ENCODE results near the gene ARHGAP18.

The ARHGAP18 gene

GRCh38 chr6:129638055-129638684 lies 71.8 kb downstream of the ARHGAP18 start:
- no peak for DNase-seq

DNA sequence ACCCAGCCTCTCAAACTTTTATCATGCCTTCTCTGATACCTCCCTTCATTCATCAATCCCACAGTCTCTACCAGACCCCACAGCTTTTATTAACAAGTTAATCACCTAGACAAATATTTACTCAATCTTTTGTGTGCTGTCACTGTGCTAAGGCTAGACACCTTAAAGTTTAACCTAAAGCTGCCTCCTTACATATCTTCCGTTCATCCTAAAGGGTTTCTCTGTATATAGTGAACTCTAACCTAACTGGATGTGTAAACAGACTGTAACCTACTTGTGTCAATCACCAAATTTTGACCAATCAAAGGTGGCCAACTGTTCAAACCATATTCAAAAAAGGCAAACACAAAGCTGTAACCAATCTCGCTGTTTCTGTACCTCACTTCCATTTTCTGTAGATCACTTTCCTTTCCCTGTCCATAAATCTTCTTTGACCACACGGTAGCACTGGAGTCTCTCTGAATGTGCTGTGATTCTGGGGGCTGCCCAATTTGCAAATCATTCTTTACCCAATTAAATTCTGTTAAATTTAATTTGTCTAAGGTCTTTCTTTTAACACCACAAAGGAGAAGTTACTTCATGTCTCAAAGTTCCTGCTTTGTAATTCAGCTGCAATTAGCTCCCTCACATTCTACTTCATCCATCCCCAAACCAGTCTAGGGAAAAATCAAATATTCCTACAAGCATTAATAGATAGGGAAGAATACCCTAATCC lies 72.5 kb downstream of the ARHGAP18 start:
- DNase-seq, result no peak

- no peak for DNase-seq
Observed at GRCh38 chr6:129635396-129636130, 74.4 kb downstream of the ARHGAP18 start.

GRCh38 chr6:129634411-129635230 lies 75.4 kb downstream of the ARHGAP18 start:
- DNase-seq, result no peak

GRCh38 chr6:129633529-129633928 lies 76.4 kb downstream of the ARHGAP18 start:
- no peak for DNase-seq

DNA sequence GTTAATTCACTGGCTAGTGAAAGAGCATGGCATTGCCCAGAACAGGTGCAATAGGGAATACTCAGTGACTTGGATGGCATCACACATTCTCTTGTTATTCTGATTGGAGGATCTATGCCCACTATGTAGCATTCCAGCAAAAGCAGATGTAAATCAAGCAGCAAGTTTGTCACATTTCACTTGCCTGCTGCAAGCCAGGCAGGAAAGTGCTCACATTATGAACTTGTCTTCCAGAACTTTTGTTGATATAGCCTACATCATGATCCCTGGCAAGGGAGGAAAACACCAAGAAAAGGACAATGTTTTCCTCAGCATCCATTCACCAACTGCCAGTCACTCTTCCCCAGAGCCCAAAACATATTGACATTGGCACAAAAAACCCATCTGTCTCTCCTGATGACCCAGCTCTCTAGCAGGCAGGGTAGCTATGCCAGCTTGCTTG lies 77.8 kb downstream of the ARHGAP18 start:
- DNase-seq, result no peak

DNA sequence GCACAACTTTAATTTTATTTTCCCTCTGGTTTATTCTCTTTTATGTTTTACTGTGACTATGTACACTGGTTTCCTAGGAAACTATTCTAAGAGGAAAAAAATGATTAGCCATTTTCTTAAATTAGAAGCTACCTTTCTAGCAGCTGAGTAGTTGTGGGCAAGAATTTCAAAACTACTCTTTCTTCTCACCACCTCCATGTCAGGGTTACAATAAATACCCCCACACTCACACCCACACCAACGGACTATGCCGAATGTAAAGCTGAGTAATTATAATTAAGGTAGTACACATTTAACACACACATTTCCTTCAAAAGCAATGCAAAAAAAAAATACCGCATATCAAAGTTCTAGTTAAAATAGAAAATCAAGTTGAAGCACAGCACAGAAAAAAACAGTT lies 78.9 kb downstream of the ARHGAP18 start:
- no peak for DNase-seq

DNA sequence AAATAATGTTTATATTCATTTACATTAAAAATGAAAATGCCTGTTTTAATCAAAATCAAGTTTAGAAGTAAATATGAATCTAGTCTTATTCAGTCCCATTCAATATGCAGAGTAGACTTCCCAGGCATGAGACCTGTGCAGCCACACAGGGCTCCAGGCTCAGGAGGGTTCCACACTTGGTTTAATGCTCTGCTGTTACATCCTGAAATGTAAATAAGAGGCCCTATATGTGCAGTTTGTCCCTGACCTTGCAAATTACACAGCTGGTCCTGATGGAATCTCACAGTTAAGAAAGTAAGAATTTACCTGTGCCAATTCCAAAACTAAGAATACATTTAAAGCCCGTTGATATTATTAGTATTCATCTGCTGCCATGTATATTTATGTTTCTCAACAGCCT lies 79.4 kb downstream of the ARHGAP18 start:
- no peak for DNase-seq

DNA sequence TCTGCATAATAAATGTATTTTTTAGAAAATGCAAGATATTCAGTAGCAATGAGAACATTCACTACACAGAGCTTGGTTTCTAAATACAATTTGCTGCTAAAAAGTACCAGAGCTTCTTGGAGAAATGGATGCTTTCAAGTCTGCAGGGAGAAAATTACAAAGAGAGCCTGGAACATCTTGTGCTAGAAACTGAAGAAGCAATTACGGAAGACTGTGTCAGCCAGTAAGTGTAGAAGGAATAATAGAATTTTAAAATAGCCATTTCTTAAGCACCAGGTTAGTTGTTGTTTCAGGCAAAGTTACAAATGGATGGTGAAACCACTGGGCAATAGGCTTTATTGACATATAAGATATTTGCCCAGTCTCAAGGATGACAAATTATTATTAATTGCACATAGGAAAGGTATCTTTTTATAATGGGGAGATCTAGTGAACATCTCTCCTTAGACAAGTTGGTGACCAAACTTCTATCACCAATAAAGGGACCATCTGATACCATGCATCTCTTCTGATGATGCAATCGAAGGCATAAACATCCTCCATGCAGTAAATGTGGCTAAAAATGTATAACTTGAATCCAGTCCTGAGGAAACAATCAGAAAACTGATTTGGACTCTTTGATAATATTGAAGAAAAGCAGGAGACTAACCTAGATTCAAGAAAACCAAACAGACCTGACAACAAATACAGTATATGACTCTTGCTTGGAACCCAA lies 81.7 kb downstream of the ARHGAP18 start:
- no peak for DNase-seq

GRCh38 chr6:129624488-129624887 lies 85.5 kb downstream of the ARHGAP18 start:
- DNase-seq, result no peak

GRCh38 chr6:129623008-129623732 lies 86.8 kb downstream of the ARHGAP18 start:
- DNase-seq, result no peak

GRCh38 chr6:129621252-129621651 lies 88.7 kb downstream of the ARHGAP18 start:
- peak; percentile 56 for DNase-seq

- no peak for DNase-seq
Observed at GRCh38 chr6:129620234-129620610, 89.8 kb downstream of the ARHGAP18 start.

GRCh38 chr6:129619579-129620233 lies 90.3 kb downstream of the ARHGAP18 start:
- no peak for DNase-seq

DNA sequence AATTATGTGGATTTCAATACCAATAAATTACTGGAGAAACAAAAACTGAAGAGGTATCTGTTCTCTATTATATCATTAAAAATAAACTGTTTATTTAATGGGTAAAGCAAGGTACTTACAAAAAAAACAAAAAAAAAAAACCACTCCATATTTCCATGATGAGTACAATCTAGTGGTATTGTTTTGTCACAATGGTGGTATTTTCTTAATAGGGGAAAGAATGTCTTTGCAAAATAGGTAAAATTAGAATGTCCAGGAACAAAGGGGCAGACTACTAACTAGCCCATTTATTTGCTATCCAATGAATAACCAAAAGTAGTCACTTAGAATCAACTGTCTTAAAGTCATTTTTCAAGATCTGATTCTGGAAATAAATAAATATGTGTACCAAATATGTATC lies 92.0 kb downstream of the ARHGAP18 start:
- no peak for DNase-seq

- DNase-seq, result no peak
Observed at GRCh38 chr6:129615496-129615895, 94.5 kb downstream of the ARHGAP18 start.

DNA sequence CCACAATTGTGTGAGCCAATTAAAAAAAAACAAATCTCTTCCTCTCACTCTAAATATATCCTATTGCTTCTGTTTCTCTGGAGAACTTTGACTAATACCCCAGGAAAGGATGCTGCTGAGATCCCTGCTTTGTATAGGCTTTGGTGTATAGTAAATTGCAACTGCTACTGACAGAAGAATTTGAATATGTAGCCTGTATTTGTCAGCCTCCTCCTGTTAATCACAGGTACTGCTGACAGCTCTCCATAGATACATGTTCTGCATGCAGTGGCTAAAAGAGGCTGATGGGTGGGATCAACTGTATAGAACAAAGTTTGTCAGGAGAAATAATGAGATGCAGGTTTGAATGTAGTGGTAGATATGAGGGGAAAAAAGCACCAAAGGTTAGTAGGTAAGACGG lies 95.0 kb downstream of the ARHGAP18 start:
- DNase-seq, result no peak

DNA sequence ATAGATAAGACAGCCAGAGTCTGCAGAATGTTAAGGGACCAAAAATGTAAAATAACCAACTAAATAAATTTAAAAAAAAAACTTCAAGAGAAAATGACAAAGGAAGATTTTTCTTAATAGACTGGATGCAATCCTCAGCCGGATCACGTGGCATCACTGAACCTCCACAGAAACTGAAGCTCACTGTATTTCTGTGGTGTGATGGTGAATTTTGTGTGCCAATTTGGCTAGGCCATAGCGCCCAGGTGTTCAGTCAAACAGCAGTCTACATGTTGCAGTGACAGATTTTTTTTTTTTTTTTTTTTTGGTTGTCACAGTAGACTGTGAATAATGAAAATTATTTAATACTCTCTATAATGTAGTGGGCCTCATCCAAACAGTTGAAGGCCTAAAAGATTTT lies 95.5 kb downstream of the ARHGAP18 start:
- no peak for DNase-seq

DNA sequence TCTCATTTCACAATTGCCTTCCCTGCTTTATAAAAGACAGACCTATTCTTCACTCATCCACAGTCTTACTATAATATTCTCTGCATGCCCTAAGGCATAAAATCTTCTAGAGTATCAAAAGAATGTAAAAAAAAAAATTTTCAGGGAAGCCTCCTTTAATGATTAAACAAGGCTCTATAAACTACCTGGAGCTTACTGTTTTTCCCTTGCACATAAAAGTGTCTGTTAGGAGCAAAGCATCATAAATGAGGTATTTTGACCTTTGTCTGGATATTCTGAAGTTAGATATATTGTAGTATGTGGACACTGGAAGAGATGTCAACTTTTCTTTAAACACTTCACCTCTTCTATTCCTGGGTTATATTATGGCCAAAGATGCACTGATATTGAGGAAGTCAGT lies 97.5 kb downstream of the ARHGAP18 start:
- no peak for DNase-seq

GRCh38 chr6:129609635-129610034 lies 100.3 kb downstream of the ARHGAP18 start:
- no peak for DNase-seq

DNA sequence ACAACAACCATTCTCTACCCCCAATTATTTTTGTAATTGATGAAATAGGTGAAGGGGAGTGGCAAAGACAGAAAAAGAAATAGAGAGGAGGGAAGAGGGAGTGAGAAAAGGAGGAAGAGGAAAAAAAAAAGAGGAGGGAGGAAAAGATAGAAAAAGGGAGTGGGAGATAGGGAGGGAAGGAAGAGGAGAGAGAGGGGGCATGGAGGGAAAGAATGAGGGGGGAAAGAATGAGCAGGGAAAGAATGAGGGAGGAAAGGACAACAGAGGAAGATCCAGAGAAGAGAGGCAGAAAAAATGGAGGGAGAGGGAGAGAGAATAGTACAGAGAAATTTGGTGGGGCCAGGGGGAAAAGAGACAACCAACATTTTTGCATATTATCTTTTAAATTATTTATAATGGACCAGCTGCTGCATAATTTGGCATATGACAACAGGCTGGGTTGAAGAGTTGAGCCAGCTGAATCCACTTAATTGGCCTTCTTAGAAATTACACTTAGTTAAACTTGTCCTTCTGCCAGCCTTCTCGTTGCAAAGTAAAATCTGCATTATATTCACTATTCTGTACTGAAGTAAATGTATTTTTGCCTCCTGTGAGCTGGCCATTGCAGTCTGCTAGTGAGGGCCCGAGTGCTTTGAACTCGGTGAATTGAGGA lies 101.0 kb downstream of the ARHGAP18 start:
- no peak for DNase-seq
